Stimulated activated CD8-positive, alpha-beta memory T cell treated with anti-CD3 and anti-CD28 coated beads, Interleukin-15, amount 100 ng/mL, for 24 hours (primary cell): ENCODE measurements around the gene CLBA1.
A peak's percentile ranks its signal among the peaks of the same experiment; 100 is the strongest.

Source experiments
- DNase-seq: peaks from one replicate; pipeline ENCODE4 v3.0.0-alpha.2; 2020; ENCODE audit warnings: low read depth

The CLBA1 gene

DNA sequence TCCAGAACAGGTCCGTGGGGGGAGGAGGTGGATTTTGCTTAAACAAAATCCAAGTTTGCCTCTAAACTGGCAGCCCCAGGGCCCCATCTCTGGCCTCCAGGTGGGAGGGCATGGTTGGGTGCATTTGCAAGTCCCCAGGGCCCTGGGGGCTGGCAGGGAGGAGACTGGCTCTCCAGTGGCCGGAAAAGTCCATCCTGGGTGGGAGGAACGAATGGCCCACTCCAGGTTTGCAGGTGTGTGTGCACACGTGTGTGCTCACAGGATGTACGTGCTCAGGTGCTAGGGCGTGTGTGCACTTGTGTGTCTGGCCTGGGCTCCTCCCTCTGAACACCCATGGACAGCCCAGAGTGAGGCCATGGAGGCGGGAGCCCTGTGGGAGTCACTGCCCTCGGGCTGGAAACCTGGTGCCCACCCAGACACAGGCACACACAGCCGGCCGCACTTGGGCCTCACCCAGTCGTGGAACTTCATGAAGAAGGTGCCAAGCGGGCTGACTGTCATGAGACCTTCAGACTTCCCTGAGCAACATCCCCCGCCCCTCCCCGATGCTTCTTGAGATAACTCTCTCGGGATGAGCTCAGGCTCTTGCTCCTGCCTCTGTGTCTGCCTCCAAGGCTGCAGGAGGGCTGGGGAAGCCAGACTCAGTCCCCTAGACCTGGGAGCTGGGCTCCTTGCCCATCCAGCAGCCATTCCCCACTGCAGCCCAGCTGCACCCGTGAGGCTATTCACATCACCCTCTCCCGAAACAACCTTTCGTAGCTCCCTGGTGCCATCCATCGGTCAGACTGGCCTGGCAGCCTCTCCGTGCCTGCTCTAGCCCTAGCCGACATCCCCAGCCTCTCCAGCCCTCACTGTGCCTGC lies 16.8 kb upstream of the CLBA1 start:
- no peak for DNase-seq

DNA sequence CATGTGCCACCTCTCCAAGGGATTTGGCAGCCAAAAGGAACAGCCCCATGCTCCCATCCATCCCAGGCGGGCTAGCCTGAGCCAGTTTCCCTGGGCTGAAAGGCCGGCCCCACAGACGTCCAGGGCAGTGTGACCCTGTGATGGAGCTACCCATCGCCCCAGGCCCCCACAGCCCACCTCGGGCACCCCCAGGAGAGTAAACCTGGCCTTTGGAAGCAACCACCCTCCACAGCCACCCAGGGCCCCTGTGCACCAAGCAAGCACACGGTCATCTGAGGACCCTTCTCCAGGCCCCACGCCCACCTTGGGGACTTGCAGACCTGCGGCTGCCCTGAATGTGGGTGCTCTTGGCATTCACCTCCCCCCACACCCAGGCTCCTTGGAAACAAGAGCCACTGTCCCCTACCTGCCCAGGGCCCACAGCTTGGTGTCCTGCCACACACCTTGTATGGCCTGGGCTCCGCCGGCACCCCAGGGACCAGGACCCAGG lies 15.8 kb upstream of the CLBA1 start:
- no peak for DNase-seq

DNA sequence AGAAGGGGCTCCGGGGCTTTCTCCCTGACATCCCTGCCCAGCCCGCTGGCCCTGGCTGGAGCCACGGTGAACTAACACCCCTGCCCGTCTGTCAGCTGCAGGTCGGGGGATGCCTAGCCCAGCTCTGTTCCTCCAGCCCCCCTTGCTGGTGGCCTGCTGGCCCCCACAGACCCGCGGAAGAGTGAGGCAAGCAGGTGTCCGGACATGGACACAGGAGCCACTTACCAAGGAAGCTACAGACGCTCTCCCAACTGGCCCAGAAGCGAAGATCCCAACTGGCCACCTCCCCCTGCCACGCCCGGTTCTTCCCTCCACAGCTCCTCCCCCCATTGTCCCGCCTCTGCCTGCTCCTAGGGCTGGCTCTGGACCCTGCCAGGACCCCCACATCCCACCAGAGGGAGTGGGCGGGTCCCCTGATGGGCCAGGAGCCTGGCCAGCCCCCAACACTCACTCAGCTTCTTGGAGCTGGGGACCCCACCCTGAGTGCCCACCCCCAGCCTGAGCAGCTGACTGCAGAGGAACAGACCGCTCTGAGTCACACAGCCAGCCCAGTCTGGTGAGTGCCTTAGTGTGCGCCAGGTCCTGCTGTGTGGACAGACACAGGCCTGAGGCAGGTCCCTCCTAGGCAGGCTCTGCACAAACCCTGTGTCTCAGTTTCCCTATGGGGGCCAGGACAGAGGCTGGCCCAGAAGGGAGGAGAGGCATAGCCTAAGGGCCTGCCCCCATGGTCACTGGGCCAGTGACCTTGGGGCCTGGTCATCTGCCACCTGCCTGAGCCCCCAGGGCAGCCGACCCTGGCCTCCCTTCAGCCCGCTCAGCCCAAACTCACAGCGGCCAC lies 15.1 kb upstream of the CLBA1 start:
- DNase-seq, result no peak

DNA sequence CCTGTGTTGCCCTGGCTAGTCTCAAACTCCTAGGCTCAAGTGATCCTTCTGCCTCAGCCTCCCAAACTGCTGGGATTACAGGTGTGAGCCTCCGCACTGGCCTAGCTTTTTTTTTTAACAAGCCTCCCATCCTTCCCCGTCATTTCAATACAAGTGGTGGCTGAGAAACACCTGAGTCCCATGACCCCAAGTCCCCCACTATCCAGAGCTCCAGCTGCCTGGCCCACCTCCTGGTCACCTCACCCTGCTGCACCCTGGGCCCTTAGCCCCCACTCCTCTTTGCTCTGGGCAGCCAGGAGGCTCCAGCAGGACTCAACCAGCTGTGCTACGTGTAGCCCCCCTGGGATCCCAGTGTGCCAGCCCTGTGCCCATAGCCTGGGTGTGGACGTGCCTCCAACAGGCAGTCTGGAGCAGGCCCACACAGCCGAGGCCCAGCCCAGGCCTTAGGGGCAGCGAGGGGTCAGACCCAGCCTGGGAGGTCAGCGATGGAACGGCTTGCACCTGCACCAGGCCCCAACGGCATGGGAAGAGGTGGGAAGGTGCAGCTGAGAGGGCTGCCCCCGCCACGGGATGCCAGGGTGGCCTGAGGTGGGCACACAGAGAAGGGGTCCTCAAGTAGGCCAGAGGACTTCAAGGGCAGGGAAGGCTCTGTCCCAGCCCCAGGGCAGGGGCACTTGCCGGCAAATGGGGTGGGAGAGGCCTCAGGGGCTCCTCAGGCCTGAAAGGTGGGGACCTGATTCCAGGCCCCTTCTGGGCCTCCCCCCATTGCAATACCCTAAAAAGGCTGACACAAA lies 13.9 kb upstream of the CLBA1 start:
- DNase-seq, result no peak

DNA sequence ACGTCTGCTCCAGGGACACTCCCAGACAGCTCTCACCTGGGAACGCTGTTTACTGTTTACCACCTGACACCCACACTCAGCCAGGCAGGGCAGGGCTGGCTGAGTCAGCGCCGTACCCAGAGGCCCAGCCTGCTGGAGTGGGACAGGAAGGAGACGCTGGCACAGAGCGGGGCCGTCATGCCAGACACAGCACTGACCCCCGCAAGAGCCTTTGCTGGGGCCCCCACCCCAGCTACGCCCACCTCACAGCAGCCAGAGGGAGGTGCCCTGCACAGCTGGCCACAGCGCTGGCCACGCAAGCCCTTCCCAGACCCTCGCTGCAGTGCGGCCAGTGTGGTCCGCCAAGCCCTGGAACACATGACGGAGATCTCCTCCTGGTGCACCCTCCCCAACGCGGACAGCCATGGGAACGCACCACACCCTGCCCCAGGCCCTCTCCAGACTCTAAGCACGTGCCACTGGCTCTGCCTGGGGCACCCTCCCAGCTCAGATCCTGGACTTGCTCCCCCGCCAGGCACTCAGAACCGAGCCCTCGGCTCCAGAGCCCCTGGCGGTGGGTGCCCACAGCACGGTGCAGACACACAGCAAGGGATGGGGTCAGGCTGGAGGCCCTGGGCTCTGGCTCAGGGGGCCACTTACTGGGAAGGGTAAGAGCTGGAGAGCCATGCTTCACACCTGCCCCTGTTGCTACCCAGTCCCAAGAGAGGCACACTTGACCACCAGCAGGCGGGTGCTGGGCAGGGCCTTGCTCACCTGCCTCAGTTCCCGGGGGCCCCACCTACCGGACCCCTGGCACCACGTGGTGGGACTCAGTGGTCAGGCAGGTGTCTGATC lies 13.1 kb upstream of the CLBA1 start:
- no peak for DNase-seq

DNA sequence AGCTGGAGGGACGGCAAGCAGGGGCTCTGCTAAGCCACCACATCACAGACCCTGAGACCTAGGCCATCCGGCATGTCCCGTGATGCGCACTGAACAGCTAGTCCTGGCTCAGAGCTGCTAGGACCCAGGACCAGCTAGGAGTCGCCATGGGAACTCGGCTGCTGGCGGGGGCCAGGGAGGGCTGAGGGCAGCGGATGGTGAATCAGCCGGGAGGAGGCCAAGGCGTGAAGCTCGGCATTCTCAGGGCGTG lies 12.5 kb upstream of the CLBA1 start:
- no peak for DNase-seq

DNA sequence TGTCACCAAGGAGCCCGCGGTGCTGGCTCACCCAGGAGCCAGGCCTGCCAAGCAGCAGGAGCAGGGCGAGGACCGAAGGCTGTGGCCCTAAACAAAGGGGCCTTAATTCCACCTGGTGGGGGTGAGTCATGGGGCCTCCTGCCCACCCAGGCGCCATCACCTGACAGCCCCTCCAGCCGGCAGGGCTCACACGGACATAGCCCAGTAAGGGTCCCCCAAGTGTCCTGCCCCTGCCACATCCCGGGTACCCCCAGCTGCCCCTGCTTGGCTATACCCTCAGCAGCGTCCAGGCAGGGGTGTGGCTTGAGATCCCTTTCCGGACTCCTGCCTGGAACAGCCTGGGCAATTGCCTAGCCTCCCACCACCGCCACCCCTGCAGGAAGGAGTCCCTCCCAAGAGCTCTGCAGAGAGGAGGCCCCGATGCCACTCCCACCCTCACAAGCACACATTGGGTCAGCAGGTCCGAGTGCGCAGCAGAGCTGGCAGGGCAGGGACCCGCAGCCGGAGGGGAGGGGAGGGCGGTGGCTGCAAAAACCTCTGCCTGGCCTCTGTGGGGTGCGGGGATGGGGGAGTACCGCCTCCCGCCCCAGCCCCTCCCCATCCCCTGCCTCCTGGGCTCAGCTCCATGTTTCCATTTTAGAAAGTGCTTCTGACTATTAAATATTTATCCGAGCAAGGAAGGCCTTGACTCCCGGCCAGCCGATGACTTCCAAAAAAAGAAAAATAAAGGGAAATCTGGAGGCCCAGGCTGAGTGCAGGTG lies 12.0 kb upstream of the CLBA1 start:
- DNase-seq, result no peak

DNA sequence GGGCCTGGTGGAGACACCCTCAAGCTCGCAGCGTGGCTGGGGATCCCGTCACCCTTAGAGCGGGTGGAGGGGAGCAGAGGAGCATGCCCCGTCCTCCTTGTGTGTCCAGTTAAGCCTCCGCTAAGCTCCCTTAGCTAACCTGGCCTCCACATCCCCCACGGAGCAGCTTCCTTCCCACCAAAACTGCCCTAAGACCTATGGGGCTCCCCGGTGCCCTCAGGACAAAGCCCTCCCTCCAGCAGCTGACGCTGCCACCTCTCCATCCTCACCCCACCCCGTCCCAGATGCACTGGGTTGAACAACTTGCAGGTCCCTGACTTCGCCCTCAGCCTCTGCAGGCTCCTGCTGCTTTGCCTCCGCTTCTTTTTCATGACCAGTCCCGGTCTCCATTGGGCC lies 11.4 kb upstream of the CLBA1 start:
- DNase-seq, result no peak

DNA sequence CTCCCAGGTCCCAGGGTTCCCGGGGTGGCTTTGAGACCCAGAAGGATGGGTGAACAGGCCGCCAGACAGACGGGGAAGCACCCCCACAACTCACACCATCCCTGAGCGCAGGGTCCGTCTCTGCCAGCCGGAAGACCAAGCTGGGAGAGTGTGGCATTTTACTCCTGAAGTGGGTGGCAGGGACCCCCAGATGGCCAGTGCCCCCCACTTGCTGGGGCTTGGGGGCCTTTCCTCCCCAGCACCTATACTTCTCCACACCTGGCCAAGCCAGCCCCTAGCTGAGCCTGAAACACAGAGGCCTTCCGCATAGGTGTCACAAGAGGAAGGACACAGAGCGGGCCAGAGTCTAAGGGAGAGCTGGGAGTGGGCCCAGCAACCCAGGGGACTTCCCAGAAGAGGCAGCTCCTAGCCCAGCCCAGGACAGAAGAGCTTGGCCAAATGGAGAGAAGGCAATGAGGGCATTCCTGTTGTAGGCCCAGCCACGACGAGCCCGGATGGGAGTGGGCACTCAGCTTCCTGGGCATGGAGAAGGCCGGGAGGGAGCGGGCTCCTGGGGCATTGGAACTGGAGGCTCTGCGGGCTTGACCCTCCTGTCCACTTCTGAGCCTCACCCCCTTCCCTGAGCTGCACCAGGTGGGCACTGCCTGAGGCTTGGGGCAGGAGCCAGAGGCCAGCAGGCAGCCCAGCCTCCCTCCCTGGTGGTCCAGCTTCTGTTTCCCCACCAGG lies 10.8 kb upstream of the CLBA1 start:
- no peak for DNase-seq

DNA sequence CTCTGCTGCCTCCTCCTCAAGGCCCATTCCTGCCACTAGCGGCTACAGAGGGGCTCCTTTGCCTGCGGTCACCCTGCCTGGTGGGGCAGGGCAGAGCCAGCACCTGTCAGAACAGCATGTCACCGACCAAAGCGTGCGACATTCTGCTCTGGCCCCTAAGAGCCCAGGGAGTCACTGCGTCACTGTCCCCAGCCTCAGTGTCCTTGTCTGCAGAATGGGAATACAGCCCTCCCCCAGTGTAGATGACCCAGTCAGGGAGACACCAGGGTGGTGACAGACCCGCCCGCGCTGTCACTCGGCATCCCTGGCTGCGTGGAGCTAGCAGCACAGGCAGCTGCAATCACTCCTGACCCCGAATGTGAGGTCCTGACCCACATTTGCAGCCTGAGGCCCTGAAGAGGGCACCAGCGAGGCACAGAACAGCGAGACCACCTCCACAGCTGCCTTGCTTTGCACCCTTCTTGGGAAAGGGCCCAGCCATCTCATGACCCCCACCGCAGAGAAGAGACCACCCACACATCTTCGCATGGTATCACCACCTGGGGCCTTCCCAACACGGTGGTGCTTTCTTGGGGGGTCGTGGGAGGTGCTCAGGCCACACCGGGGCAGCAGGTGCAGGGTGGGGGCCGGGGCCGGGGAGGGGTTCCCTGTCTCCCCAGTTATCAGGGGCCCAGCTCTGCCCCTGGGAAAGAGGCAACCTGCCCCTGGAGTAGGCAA lies 9.9 kb upstream of the CLBA1 start:
- no peak for DNase-seq

DNA sequence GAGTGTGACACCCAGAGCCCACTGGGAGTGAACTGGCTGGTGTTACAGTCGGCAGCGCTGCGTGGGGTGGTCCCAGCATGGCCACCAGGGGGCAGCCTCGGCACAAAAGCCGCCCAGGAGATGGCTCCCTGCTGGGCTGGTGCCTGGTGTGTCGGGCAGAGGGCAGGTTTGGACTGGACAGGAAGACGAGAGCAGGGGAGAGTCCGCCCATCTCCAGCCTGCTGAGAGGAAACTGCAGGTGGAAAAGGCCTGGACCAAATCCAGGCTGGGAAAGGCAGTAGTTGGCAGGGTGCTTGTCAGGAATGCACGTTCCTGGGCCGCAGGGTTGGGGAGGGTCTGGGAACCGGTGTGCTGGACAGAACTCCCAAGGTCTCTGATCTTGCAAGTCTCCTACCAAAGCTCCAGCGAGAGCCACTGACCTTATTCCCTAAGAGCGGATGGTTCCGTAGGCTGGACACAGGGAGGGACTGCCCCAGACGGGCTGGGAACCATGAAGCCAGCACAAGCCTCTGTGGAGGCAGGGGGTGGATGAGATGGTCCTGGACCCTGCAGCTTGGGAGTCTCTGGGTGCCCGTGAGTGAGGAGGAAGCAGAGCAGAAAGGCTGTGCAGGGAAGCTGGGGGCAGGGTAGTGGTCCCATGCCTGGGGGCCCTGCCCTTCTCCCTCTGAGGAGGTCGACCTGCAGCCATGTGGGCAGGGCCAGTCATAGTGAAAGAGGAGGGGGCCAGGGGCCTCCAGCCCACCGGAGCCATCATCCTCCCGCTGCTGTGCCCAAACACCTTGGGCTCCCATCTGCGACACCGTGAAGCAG lies 9.2 kb upstream of the CLBA1 start:
- DNase-seq, result peak; percentile 89

DNA sequence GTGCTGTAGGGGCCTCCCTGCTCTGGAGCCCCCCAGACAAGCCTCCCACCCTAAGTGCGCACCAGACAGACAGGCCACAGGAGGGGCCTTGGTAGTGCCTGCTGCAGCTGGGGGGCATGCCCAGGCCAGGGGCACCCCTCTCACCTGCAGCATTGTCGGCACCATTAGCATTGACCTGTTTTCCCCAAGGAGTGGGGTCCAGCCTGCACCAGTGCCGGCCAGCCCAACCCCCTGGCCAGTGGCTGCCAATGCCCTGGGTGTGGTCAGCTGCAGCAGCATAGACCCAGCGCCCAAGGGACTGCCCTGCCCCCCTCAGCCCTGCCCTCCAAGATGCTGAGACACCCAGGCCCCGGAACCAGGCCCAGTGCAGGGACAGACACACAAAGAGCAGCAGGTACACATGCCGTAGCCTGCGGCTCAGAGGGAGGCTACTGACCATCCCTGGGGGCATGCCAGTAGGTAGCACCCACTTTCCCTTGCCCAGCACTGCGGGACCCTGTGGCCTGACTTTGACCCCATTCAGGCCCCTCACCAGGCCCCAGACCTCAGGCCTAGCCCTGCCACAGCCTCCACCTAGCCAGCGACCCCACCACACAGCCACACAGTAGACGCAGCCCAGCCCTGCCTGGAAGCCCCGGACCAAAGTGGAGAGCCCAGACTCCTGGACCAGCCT lies 8.4 kb upstream of the CLBA1 start:
- DNase-seq, result no peak

DNA sequence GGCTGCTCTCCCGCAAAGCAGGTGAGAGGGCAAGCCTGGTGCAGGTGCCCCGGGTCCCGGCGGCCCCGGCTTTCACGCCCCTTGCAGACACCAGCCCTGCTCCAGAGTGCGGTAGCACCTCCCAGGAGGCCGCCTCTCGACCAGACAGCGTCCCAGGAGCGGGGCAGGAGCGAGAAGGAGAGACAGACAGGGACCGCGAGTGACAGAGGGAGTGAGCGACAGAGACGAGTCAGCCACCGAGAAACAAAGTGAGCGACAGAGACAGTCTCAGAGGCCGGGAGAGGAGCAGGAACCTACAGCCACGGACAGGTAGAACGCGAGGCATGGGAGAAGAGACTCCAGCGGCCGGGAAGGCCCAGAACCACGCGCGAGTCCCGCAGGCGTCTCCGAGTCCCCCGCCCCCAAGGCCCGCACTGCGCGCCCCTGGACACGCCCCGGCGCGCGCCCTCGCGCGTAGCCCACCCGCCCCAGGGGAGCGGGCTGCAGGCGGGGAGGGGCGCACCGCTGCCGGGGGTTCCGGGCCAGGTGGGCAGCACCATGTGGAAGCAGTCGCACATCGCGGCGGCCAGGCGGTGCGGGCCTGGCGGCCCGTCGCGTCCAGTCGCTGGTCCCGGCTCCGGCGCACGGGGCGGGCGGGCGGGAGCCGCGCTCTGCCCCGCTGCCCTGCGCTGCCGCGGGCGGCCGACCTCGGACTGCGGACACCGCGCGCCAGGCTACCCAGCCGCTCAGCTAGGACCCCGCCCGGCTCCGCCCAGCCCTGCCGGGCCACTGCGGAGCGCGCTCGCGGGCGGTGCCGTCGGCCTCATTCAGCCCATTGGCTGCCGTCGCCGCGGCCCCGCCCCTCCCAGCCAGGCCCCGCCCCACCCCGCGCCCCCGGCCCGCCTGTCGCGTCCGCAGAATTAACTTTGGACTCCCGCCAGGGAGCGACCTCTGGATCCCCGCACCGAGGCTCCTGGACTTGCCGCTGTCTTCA lies 7.6 kb upstream of the CLBA1 start, which contains the start of gene AHNAK2:
Gene AHNAK2 (minus strand): TSS at position 694 of the 973 bp plus-strand sequence. CDS start 137 bp downstream, at position 557.
- no peak for DNase-seq

DNA sequence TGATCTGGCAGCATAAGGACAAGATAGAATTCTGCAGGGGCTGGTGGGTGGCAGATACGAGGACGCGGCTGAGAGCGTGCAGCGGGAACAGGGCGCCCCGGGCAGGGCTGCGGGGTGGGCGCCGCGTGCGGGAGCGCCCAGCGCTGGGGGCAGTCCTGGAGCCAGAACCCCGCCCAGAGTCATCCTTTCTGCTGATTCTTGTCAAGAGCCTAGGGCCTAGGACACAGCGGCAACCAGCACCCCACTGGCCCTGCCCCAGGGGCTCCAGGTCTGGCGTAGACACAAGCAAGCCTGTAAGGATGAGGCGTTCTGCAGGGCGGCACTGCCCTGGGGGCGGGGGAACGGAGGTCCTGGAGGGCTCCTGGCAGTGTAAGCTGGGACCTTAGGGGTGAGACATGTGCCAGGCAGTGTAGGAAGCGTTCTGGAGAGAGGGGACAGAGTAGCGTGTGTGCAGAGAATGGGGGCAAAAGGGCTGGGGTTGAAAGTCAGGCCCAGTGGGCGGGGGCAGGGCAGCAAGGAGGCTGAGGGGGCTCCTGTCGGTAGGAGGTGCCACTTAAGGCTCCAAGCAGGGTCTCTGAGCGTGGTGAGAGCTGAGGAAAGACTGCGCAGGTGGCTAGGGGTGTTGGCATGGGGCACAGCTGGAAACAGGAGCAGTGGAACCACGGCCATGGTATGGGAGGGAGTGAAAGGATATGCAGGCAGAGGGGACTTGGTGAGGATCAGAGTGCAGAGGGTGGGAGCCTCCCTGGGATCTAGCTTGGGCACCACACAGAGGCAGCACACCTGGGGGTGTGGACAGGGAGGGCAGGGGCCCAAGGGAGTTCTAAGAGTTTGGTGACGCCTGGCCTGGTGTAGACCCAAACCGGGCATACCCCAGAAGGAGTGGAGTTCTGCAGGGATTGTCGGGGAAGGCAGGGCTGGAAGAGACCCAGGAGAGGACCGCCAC lies 6.6 kb upstream of the CLBA1 start:
- no peak for DNase-seq

DNA sequence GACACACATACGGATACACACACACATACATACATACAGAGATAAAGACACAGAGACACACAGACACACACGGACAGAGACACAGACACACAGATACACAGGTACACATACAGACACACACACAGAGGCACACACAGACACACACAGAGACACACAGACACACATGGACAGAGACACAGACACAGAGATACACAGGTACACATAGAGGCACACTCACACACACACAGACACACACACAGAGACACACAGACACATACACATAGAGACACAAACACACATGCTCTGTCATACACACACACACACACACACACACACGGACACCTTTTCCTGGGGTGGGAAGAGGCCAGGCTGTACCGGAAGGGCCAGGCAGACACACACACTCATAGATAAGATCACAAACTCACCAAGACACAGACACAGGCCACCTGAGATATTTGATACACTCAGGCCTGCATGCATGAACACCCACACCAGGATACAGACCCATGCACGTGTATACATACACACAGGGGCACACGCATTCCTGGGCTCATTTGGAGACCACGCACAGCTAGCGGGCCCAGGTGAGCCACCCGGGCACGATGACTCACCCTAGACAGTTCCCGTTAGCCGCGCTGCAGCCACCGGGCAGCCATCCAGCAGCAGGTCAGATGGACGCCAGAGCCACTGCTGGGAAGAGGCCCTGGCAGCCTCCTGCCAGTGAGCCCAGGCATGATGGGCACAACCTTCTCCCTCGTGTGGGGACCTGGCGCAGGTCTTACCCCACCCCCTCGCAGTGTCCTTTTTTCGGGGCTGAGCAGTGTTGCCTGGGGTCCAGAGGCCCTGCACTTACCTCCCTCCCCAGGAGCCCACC lies 5.6 kb upstream of the CLBA1 start:
- no peak for DNase-seq
